Liver (tissue), 9 donors: ENCODE measurements around the gene SPON2. TPM values are rescaled to one million over a fixed set of nuclear protein-coding genes. Genes with fewer than 3 reads are reported as not detected.

Experiments used
- DNase-seq: peaks from one replicate; pipeline ENCODE4 v3.0.0-alpha.2; 2017; ENCODE audit warnings: low spot score
- H3K27ac ChIP-seq, 2 donors: one replicate each; pipeline ENCODE4 v1.7.0; 2013; ENCODE audit warnings: inconsistent platforms in 2 of 2, low read length in 2 of 2, control low read depth in 1 of 2, low read depth in 1 of 2, mild to moderate bottlenecking in 1 of 2
- H3K27me3 ChIP-seq, 4 donors: one replicate each; pipeline versions ENCODE4 v1.6.1 to v1.7.0; 2013; ENCODE audit warnings: low read length in 3 of 4, inconsistent platforms in 1 of 4, mild to moderate bottlenecking in 1 of 4, moderate library complexity in 1 of 4; ENCODE audit not compliant: control insufficient read depth in 4 of 4, insufficient read depth in 4 of 4
- H3K36me3 ChIP-seq, 4 donors: one replicate each; pipeline versions ENCODE4 v1.6.1 to v1.7.0; 2013; ENCODE audit warnings: low read length in 3 of 4, mild to moderate bottlenecking in 3 of 4, low read depth in 1 of 4, moderate library complexity in 1 of 4; ENCODE audit not compliant: control insufficient read depth in 4 of 4, insufficient read depth in 3 of 4
- H3K4me1 ChIP-seq, 4 donors: one replicate each; pipeline versions ENCODE4 v1.6.1 to v1.7.0; 2013; ENCODE audit warnings: low read length in 3 of 4, mild to moderate bottlenecking in 3 of 4, moderate library complexity in 1 of 4; ENCODE audit not compliant: control insufficient read depth in 4 of 4, insufficient read depth in 4 of 4
- H3K4me3 ChIP-seq, 3 donors: one replicate each; pipeline versions ENCODE4 v1.6.1 to v1.7.0; 2013; ENCODE audit warnings: low read length in 3 of 3, control low read depth in 1 of 3, low read depth in 1 of 3, mild to moderate bottlenecking in 1 of 3
- H3K9ac ChIP-seq, 2 donors: one replicate each; pipeline ENCODE4 v1.7.0; 2013; ENCODE audit warnings: low read length in 2 of 2, mild to moderate bottlenecking in 2 of 2, moderate library complexity in 2 of 2, control low read depth in 1 of 2, low read depth in 1 of 2
- H3K9me3 ChIP-seq, 4 donors: one replicate each; pipeline versions ENCODE4 v1.6.1 to v1.7.0; 2013; ENCODE audit warnings: low read length in 3 of 4; ENCODE audit not compliant: control insufficient read depth in 4 of 4
- CTCF ChIP-seq: fragments of 150-350 bp; IDR thresholded peaks from 2 replicates; pipeline ENCODE4 v1.5.1; 2017; ENCODE audit warnings: improper control_type of control experiment, low read depth, low read length; ENCODE audit not compliant: missing input control
- EGR1 ChIP-seq, 2 donors: IDR thresholded peaks; 2 replicates each; pipeline ENCODE4 v1.6.1; 2016 to 2018; ENCODE audit warnings: antibody characterized with exemption in 2 of 2, low read depth in 2 of 2
- FOXA1 ChIP-seq: IDR thresholded peaks from 2 replicates; pipeline ENCODE4 v1.6.1; 2016; ENCODE audit warnings: antibody characterized with exemption
- FOXA2 ChIP-seq: IDR thresholded peaks from 2 replicates; pipeline ENCODE4 v1.6.1; 2016; ENCODE audit warnings: antibody characterized with exemption
- GABPA ChIP-seq, 2 donors: IDR thresholded peaks in 1 of 2; conservative IDR thresholded peaks in 1 of 2; 2 replicates each; pipeline ENCODE4 v1.6.1; 2016; ENCODE audit warnings: antibody characterized with exemption in 2 of 2, mild to moderate bottlenecking in 1 of 2, moderate library complexity in 1 of 2
- HNF4A ChIP-seq, 2 donors: conservative IDR thresholded peaks; 2 replicates each; pipeline ENCODE4 v1.6.1; 2016; ENCODE audit warnings: antibody characterized with exemption in 2 of 2, mild to moderate bottlenecking in 2 of 2
- HNF4G ChIP-seq: IDR thresholded peaks from 2 replicates; pipeline ENCODE4 v1.6.1; 2016; ENCODE audit warnings: antibody characterized with exemption
- JUND ChIP-seq, 2 donors: IDR thresholded peaks; 2 replicates each; pipeline ENCODE4 v1.6.1; 2016; ENCODE audit warnings: antibody characterized with exemption in 2 of 2
- NR2F2 ChIP-seq: IDR thresholded peaks from 2 replicates; pipeline ENCODE4 v1.6.1; 2016; ENCODE audit warnings: antibody characterized with exemption
- RAD21 ChIP-seq, 2 donors: IDR thresholded peaks; 2 replicates each; pipeline ENCODE4 v1.6.1; 2016; ENCODE audit warnings: antibody characterized with exemption in 2 of 2, mild to moderate bottlenecking in 2 of 2
- RXRA ChIP-seq, 2 donors: IDR thresholded peaks; 2 replicates each; pipeline ENCODE4 v1.6.1; 2017 to 2018; ENCODE audit warnings: antibody characterized with exemption in 2 of 2, mild to moderate bottlenecking in 1 of 2
- SP1 ChIP-seq: IDR thresholded peaks from 2 replicates; pipeline ENCODE4 v1.6.1; 2018; ENCODE audit warnings: antibody characterized with exemption, mild to moderate bottlenecking
- TAF1 ChIP-seq: conservative IDR thresholded peaks from 2 replicates; pipeline ENCODE4 v1.6.1; 2016; ENCODE audit warnings: antibody characterized with exemption, mild to moderate bottlenecking
- YY1 ChIP-seq: IDR thresholded peaks from 2 replicates; pipeline ENCODE4 v1.6.1; 2016; ENCODE audit warnings: antibody characterized with exemption, mild to moderate bottlenecking
- ZBTB33 ChIP-seq: IDR thresholded peaks from 2 replicates; pipeline ENCODE4 v1.6.1; 2016; ENCODE audit warnings: antibody characterized with exemption
- WGBS: extraction: QIAGEN DNeasy Blood & Tissue Kit; methylation state at CpG from one replicate; pipeline ENCODE4 v1.1.7; 2013; 5-methylcytosine and 5-hydroxymethylcytosine counted together
- polyA plus RNA-seq, 2 donors: library from polyadenylated mRNA; stranded (reverse) in 1 of 2; unstranded in 1 of 2; fragments of 200-250 nt in 1 of 2; fragments of >200 nt in 1 of 2; fragmentation: Nextera tagmentation in 1 of 2; extraction: Ambion mirVana in 1 of 2; gene quantifications; one replicate each; pipeline versions ENCODE4 v1.2.1 to v1.2.3, GENCODE V29; 2013 to 2015
- total RNA-seq, 2 donors: library from RNA; depleted of rRNA; stranded (reverse); fragments of >200 nt; gene quantifications; one replicate each; pipeline ENCODE4 v1.2.3, GENCODE V29; 2014
- TF ChIP-seq, protein P1 (sequence below): IDR thresholded peaks from 2 replicates; pipeline ENCODE4 v1.6.1; 2016; ENCODE audit warnings: antibody characterized with exemption, mild to moderate bottlenecking
- TF ChIP-seq, protein P2 (sequence below): IDR thresholded peaks from 2 replicates; pipeline ENCODE4 v1.6.1; 2016; ENCODE audit warnings: antibody characterized with exemption
- TF ChIP-seq, protein P3 (sequence below): IDR thresholded peaks from 2 replicates; pipeline ENCODE4 v1.6.1; 2016; ENCODE audit warnings: antibody characterized with exemption
- donor health status: healthy.
- donor health status: healthy.
- donor health status: healthy.
- donor health status: healthy.
- donor health status: healthy.

SPON2 gene
- total and polyA plus RNA-seq, 4 donors = 35.7 to 80.3 (median 72.3) TPM

- no peaks in the 10 kb centered on the region for H3K36me3 ChIP-seq
- DNase-seq = no peak
Measured at GRCh38 chr4:1137850-1138249, 34.5 kb downstream of the SPON2 start.

More at GRCh38 chr4:1137850-1138249, 34.5 kb downstream of the SPON2 start:
- H3K27ac ChIP-seq = no peak overlapping the region
- 83% methylated on average over 2 of the region's 2 CpGs for WGBS
- H3K9ac ChIP-seq = no peak overlapping the region
- H3K4me1 ChIP-seq = peaks cover 0 to 10% (median 0%) of the 10 kb centered on the region in 4 donors
- no peak overlapping the region for H3K4me3 ChIP-seq
- no peaks in the 10 kb centered on the region for H3K9me3 ChIP-seq
- TF ChIP-seq TAF1 (no peak), FOXA1 (no peak), RXRA (IDR thresholded peaks at IDR 0.05) (no peak), JUND (IDR thresholded peaks at IDR 0.05) (no peak), CTCF (no peak), ZBTB33 (no peak), GABPA (IDR thresholded peaks at IDR 0.05 in 1 of 2, conservative IDR thresholded peaks at IDR 0.05 in 1 of 2) (no peak), HNF4G (no peak), SP1 (no peak), RAD21 (IDR thresholded peaks at IDR 0.05) (no peak), HNF4A (conservative IDR thresholded peaks at IDR 0.05) (no peak), YY1 (no peak), EGR1 (IDR thresholded peaks at IDR 0.05; ENCODE audit: low read depth in 2 of 2) (no peak), NR2F2 (no peak), FOXA2 (no peak)
- TF ChIP-seq, protein P1, sequence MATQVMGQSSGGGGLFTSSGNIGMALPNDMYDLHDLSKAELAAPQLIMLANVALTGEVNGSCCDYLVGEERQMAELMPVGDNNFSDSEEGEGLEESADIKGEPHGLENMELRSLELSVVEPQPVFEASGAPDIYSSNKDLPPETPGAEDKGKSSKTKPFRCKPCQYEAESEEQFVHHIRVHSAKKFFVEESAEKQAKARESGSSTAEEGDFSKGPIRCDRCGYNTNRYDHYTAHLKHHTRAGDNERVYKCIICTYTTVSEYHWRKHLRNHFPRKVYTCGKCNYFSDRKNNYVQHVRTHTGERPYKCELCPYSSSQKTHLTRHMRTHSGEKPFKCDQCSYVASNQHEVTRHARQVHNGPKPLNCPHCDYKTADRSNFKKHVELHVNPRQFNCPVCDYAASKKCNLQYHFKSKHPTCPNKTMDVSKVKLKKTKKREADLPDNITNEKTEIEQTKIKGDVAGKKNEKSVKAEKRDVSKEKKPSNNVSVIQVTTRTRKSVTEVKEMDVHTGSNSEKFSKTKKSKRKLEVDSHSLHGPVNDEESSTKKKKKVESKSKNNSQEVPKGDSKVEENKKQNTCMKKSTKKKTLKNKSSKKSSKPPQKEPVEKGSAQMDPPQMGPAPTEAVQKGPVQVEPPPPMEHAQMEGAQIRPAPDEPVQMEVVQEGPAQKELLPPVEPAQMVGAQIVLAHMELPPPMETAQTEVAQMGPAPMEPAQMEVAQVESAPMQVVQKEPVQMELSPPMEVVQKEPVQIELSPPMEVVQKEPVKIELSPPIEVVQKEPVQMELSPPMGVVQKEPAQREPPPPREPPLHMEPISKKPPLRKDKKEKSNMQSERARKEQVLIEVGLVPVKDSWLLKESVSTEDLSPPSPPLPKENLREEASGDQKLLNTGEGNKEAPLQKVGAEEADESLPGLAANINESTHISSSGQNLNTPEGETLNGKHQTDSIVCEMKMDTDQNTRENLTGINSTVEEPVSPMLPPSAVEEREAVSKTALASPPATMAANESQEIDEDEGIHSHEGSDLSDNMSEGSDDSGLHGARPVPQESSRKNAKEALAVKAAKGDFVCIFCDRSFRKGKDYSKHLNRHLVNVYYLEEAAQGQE = no peak
- TF ChIP-seq, protein P2, sequence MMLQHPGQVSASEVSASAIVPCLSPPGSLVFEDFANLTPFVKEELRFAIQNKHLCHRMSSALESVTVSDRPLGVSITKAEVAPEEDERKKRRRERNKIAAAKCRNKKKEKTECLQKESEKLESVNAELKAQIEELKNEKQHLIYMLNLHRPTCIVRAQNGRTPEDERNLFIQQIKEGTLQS = no peak
- TF ChIP-seq, protein P3, sequence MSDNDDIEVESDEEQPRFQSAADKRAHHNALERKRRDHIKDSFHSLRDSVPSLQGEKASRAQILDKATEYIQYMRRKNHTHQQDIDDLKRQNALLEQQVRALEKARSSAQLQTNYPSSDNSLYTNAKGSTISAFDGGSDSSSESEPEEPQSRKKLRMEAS = no peak
- no peaks in the 10 kb centered on the region for H3K27me3 ChIP-seq
